C4-2B (cell line): ENCODE data around the gene TGM1.
A peak's percentile ranks its signal among the peaks of the same experiment; 100 is the strongest.

Source experiments
- H3K27ac ChIP-seq: fragments of 450-650 bp; 2 replicates; pipeline ENCODE4 v1.5.1; 2017
- ZFX ChIP-seq: fragments of 450-650 bp; IDR thresholded peaks from 2 replicates; pipeline ENCODE4 v1.6.1; 2017
- TF ChIP-seq, protein P1 (sequence below): fragments of 450-650 bp; conservative IDR thresholded peaks from 2 replicates; pipeline ENCODE4 v1.5.1; 2017; ENCODE audit warnings: mild to moderate bottlenecking

Gene TGM1

GRCh38 chr14:24234095-24235005 lies 28.6 kb downstream of the TGM1 start:
- no peak overlapping the region for H3K27ac ChIP-seq
- no peak for TF ChIP-seq ZFX
- TF ChIP-seq, protein P1, sequence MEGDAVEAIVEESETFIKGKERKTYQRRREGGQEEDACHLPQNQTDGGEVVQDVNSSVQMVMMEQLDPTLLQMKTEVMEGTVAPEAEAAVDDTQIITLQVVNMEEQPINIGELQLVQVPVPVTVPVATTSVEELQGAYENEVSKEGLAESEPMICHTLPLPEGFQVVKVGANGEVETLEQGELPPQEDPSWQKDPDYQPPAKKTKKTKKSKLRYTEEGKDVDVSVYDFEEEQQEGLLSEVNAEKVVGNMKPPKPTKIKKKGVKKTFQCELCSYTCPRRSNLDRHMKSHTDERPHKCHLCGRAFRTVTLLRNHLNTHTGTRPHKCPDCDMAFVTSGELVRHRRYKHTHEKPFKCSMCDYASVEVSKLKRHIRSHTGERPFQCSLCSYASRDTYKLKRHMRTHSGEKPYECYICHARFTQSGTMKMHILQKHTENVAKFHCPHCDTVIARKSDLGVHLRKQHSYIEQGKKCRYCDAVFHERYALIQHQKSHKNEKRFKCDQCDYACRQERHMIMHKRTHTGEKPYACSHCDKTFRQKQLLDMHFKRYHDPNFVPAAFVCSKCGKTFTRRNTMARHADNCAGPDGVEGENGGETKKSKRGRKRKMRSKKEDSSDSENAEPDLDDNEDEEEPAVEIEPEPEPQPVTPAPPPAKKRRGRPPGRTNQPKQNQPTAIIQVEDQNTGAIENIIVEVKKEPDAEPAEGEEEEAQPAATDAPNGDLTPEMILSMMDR, result no peak

DNA sequence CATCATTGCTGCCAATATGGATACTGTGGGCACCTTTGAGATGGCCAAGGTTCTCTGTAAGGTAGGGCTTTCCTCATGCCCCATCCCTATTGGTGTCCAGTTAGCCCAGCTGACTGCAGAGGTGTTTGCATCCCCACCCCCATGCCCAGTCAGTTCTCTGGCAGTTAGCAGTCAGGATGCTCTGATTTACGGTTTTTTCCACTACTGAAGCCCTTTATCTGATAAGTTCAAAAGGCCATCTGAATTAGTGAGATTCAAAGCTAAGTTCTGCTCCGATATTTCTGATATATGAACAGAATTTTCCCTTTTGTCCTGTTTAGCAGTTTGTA lies 29.5 kb downstream of the TGM1 start:
- H3K27ac ChIP-seq, result peak overlapping the region; percentile 90
- TF ChIP-seq, protein P1, result no peak
- TF ChIP-seq ZFX, result no peak

DNA sequence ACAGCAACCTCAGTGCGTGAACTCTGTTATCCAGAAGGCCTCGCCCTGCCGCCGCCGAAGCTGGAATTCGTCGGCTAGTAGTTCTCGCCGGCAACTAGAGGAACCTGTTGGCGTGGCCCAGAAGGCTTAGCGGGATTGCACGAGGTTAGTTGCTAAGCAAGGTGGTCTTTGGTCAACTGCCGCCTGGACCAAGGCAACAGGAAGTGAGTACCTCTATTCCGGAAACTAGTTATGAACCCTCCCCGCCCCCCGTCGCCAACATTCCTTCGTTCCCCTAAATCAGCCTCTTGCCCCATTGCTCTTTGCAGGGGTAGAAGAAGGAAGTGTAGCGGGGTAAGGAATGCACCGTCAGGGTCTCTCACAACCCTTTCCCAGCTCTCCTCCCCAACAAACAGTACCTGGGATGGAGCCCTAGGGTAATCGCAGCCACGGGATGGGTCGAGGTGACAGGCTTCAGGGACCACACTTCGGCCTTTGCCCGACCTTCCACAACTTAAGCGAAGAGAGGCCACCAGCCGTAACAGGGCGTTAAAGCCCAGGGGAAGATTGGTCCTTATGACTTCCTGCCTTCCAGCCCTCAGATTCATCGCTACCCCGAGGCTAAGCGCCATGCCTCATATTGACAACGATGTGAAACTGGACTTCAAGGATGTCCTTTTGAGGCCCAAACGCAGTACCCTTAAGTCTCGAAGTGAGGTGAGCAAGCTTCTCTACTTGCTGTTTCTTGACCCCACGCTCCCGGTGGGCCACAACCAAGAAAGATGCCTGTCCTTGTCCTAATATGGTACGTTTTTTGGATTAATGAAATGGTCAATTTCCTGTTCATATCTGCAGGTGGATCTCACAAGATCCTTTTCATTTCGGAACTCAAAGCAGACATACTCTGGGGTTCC lies 30.1 kb downstream of the TGM1 start, which contains the start of gene GMPR2:
Gene GMPR2 (plus strand): TSS at position 285 of the 893 bp plus-strand sequence. CDS start 325 bp downstream, at position 610.
- peak; percentile 47 for TF ChIP-seq ZFX
- TF ChIP-seq, protein P1, result no peak

DNA sequence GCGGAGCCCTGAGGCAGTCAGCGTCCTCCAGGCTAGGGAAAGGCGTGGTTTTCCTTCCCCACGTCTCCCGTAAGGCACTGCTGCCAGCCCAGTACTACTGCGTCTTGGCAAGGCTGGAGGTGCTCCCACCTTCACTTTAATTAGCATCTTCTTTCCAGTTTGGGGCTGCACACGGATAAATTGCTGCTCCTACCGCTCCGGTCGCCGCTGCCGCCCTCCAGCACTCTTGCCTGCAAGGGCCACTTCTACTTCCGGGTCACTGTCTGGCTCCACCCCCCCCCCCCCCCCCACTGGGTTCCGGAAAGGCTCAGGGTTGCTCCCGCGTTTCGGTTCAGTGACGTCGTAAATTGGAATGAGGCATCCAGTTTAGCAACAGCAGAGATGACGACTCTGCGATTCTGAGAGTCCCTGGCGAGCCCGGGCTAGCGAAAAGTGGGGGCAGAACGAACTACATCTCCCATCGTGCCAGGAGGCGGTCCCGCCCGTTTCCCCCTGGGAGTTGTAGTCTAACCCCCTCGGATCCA lies 30.8 kb downstream of the TGM1 start, which contains the start of gene NEDD8:
Gene NEDD8 (minus strand): TSS at position 247 of the 524 bp plus-strand sequence. CDS start 100 bp downstream, at position 147.
- peak within 1 kb of the TSS; percentile 90 for H3K27ac ChIP-seq
- TF ChIP-seq ZFX, result no peak
- TF ChIP-seq, protein P1, result no peak

More for the DNA sequence above, 30.1 kb downstream of the TGM1 start, which contains the start of gene GMPR2:
- peak within 1 kb of the TSS; percentile 90 for H3K27ac ChIP-seq

DNA sequence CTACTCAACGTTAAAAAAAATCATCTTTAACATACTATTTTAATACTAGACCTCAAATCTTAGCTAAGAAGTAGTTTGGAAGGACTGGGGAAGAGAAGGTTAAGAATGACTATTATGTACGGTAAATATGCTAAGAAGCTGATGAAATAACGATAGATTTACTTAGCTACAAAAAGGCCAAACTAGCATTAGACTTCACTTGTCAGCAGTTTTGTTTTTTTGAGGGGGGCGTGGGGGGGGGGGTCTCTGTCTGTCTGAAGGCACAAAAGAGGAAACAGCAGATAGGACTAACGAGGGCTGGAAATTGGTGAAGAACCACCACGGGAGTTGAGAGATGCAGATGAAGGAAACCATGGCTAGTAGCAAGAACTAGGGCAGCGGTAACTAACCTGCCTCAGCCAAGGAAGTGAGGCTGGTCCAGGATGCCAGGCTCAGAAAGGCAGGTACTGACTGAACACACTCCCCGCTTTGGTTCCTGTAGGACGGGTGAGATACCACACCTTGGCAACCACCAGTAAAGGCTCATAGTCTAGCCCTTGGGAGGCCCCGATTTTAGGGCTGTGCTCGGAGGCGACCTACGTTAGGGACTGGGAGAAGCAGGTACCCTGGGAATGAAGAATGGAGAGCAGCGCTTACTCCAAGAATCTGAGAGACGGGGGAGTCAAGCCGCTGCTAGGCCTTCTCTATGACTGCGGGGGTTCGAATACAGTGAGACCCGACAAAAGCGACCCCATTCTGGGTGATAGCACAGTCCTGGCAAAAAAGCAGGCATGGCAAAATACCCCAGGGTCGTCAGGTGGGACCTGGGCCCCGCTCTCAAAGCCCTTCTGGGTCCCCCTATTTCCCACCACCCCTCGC lies 31.5 kb downstream of the TGM1 start:
- TF ChIP-seq ZFX, result peak; percentile 37; the same call in 1 of the 2 replicates
- TF ChIP-seq, protein P1, result no peak
- peak overlapping the region; percentile 90 for H3K27ac ChIP-seq

DNA sequence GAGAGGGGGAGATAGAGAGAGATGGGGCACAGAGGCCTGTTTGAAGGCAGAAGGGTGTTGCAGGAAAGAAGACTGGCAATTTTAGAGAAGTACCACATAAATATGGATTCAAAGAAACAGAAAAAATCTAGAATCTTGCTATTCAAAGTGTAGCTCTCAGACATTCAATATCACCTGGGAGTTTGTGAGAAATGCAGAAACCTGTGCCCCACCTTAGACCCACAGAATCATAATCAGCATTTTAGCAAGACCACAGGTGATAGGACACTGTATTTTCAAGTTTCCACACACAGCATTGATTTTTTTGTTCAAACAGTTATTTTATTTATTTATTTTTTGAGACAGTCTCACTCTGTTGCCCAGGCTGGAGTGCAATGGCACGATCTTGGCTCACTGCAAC lies 34.1 kb downstream of the TGM1 start:
- TF ChIP-seq ZFX, result no peak
- TF ChIP-seq, protein P1, result no peak
- H3K27ac ChIP-seq, result no peak overlapping the region
